ENCODE results near the gene BCHE. TPM values are rescaled to one million over a fixed set of nuclear protein-coding genes. Genes with fewer than 3 reads are reported as not detected.

Gene BCHE
- total and polyA plus RNA-seq, 2 experiments from 2014 or later, result 4.1 to 9.5 TPM

DNA sequence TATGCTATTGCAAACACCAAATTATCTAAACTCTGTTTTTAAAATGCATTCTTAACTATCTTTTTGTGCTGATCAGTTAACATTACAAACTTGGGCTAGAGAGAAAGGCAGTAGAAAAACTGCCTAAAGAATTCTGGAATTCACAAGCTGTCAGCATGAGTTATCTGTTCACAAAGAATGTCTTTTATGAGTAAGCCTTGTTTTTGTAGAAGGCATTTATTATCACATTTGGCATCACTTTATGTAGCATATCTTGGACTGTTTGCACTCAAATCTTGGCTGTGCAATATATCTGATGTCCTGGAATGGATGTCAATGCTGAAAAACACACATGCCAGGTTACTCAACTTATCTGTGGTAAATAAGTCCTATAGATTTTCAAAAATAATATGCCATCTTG, 15.5 kb upstream of the BCHE start:
- Histone ChIP-seq H3K27me3 (no peaks in the 10 kb centered on the region), H3K4me3 (no peak overlapping the region), H2AFZ (no peak overlapping the region), H3K9me3 (ENCODE audit: low read depth) (no peaks in the 10 kb centered on the region), H3K36me3 (replicated peaks; ENCODE audit: insufficient read depth, low read depth) (no peaks in the 10 kb centered on the region), H3K79me2 (no peaks in the 10 kb centered on the region), H3K27ac (no peak overlapping the region), H3K4me1 (ENCODE audit: insufficient read depth) (no peaks in the 10 kb centered on the region), H3K9me2 (replicated peaks; ENCODE audit: insufficient read depth) (no peaks in the 10 kb centered on the region), H4K20me1 (ENCODE audit: insufficient read depth, poor library complexity, severe bottlenecking) (no peaks in the 10 kb centered on the region), H3K4me2 (no peak overlapping the region)
- no peak for DNase-seq (ENCODE audit: low spot score)
- no peak for TF ChIP-seq CTCF (IDR thresholded peaks at IDR 0.05; ENCODE audit: poor library complexity)
- TF ChIP-seq EZH2 (IDR thresholded peaks at IDR 0.05; ENCODE audit: borderline replicate concordance), result no peak
- TF ChIP-seq EZH2phosphoT487 (IDR thresholded peaks at IDR 0.05; ENCODE audit: low read depth, severe bottlenecking, unreplicated experiment), result no peak

- Histone ChIP-seq H3K4me3 (no peak overlapping the region), H3K27ac (no peak overlapping the region), H2AFZ (no peak overlapping the region), H3K79me2 (no peaks in the 10 kb centered on the region), H4K20me1 (ENCODE audit: insufficient read depth, poor library complexity, severe bottlenecking) (no peaks in the 10 kb centered on the region), H3K9me3 (ENCODE audit: low read depth) (no peaks in the 10 kb centered on the region), H3K27me3 (no peaks in the 10 kb centered on the region), H3K36me3 (replicated peaks; ENCODE audit: insufficient read depth, low read depth) (no peaks in the 10 kb centered on the region), H3K4me1 (ENCODE audit: insufficient read depth) (no peaks in the 10 kb centered on the region), H3K4me2 (no peak overlapping the region), H3K9me2 (replicated peaks; ENCODE audit: insufficient read depth) (no peaks in the 10 kb centered on the region)
- no peak for DNase-seq (ENCODE audit: low spot score)
- TF ChIP-seq CTCF (IDR thresholded peaks at IDR 0.05; ENCODE audit: poor library complexity) (no peak), EZH2 (IDR thresholded peaks at IDR 0.05; ENCODE audit: borderline replicate concordance) (no peak), EZH2phosphoT487 (IDR thresholded peaks at IDR 0.05; ENCODE audit: low read depth, severe bottlenecking, unreplicated experiment) (no peak)
- WGBS (ENCODE audit: low lambda C conversion rate, missing lambda C conversion rate), result 21% methylated on average over 2 of the region's 2 CpGs
These were observed 15.0 kb upstream of the BCHE start for GRCh38 chr3:165852191-165852590.

GRCh38 chr3:165846056-165846455, 8.8 kb upstream of the BCHE start:
- Histone ChIP-seq H3K4me2 (no peak overlapping the region), H4K20me1 (ENCODE audit: insufficient read depth, poor library complexity, severe bottlenecking) (no peaks in the 10 kb centered on the region), H3K27ac (no peak overlapping the region), H3K79me2 (no peaks in the 10 kb centered on the region), H3K27me3 (no peaks in the 10 kb centered on the region), H3K4me1 (ENCODE audit: insufficient read depth) (no peaks in the 10 kb centered on the region), H3K36me3 (replicated peaks; ENCODE audit: insufficient read depth, low read depth) (no peaks in the 10 kb centered on the region), H3K9me3 (ENCODE audit: low read depth) (no peaks in the 10 kb centered on the region), H3K9me2 (replicated peaks; ENCODE audit: insufficient read depth) (no peaks in the 10 kb centered on the region), H2AFZ (no peak overlapping the region), H3K4me3 (no peak overlapping the region)
- TF ChIP-seq EZH2phosphoT487 (IDR thresholded peaks at IDR 0.05; ENCODE audit: low read depth, severe bottlenecking, unreplicated experiment), result no peak
- TF ChIP-seq CTCF (IDR thresholded peaks at IDR 0.05; ENCODE audit: poor library complexity), result no peak
- no peak for TF ChIP-seq EZH2 (IDR thresholded peaks at IDR 0.05; ENCODE audit: borderline replicate concordance)
- DNase-seq (ENCODE audit: low spot score), result no peak
- WGBS (ENCODE audit: low lambda C conversion rate, missing lambda C conversion rate), result 95% methylated on average over 6 of the region's 6 CpGs

Measured in hepatocyte (in vitro differentiated cells).